Thymus (tissue), 14 donors: ENCODE measurements around the gene CD300LD. TPM values are rescaled to one million over a fixed set of nuclear protein-coding genes. Genes with fewer than 3 reads are reported as not detected.
"Not testable (repeated sequence)": the region's sequence is repeated elsewhere in the genome, so short reads cannot be mapped to it uniquely, and the experiment has no call there.

Experiments used
- DNase-seq, 9 donors: peaks; one replicate each; pipeline ENCODE4 v3.0.0-alpha.2; 2013; ENCODE audit warnings: low spot score in 9 of 9, low read depth in 6 of 9, missing footprints in 1 of 9
- H3K27ac ChIP-seq, 2 donors: one replicate each; pipeline ENCODE4 v1.5.1; 2013; ENCODE audit warnings: control low read depth in 1 of 2, low read depth in 1 of 2, low read length in 1 of 2, mild to moderate bottlenecking in 1 of 2, moderate library complexity in 1 of 2
- H3K27me3 ChIP-seq, 2 donors: one replicate each; pipeline ENCODE4 v1.5.1; 2013; ENCODE audit warnings: low read length in 1 of 2; ENCODE audit not compliant: control insufficient read depth in 2 of 2, insufficient read depth in 1 of 2
- H3K36me3 ChIP-seq, 2 donors: one replicate each; pipeline ENCODE4 v1.5.1; 2013; ENCODE audit warnings: low read length in 1 of 2, mild to moderate bottlenecking in 1 of 2, moderate library complexity in 1 of 2; ENCODE audit not compliant: control insufficient read depth in 2 of 2, insufficient read depth in 2 of 2
- H3K4me1 ChIP-seq, 2 donors: one replicate each; pipeline ENCODE4 v1.5.1; 2013; ENCODE audit warnings: low read length in 2 of 2; ENCODE audit not compliant: control insufficient read depth in 2 of 2, insufficient read depth in 2 of 2
- H3K4me3 ChIP-seq, 2 donors: one replicate each; pipeline ENCODE4 v1.5.1; 2013; ENCODE audit warnings: low read length in 2 of 2, control low read depth in 1 of 2, mild to moderate bottlenecking in 1 of 2
- H3K9me3 ChIP-seq, 2 donors: one replicate each; pipeline ENCODE4 v1.5.1; 2013; ENCODE audit warnings: low read length in 1 of 2, mild to moderate bottlenecking in 1 of 2; ENCODE audit not compliant: control insufficient read depth in 2 of 2, insufficient read depth in 1 of 2
- WGBS: extraction: QIAGEN DNeasy Blood & Tissue Kit; methylation state at CpG from one replicate; pipeline ENCODE4 v1.1.7; 2013; 5-methylcytosine and 5-hydroxymethylcytosine counted together
- long read RNA-seq, 10 donors: transcript quantifications; one replicate each; lab custom pipeline, GENCODE V29; 2026
- polyA plus RNA-seq: library from polyadenylated mRNA; stranded (reverse); fragments of 200-250 nt; gene quantifications from one replicate; pipeline ENCODE4 v1.2.3, GENCODE V29; 2013
- total RNA-seq: library from RNA; stranded (reverse); fragments of 120-200 nt; gene quantifications from one replicate; pipeline ENCODE4 v1.2.4, GENCODE V29; 2013
- donor health status: healthy.

The CD300LD gene
- total RNA-seq, result not detected
- polyA plus RNA-seq, result 0.16 TPM
- long read RNA-seq, donor 1, result 0 reads
- long read RNA-seq, donor 2, result 0 reads
- long read RNA-seq, donor 3, result 0 reads
- long read RNA-seq, donor 4, result 0 reads
- long read RNA-seq, donor 5, result 0 reads
- long read RNA-seq, donor 6, result 0 reads
- long read RNA-seq, donor 7, result 0 reads
- long read RNA-seq, donor 8, result 0 reads
- long read RNA-seq, donor 9, result 0 reads
- long read RNA-seq, donor 10, result 0 reads

DNA sequence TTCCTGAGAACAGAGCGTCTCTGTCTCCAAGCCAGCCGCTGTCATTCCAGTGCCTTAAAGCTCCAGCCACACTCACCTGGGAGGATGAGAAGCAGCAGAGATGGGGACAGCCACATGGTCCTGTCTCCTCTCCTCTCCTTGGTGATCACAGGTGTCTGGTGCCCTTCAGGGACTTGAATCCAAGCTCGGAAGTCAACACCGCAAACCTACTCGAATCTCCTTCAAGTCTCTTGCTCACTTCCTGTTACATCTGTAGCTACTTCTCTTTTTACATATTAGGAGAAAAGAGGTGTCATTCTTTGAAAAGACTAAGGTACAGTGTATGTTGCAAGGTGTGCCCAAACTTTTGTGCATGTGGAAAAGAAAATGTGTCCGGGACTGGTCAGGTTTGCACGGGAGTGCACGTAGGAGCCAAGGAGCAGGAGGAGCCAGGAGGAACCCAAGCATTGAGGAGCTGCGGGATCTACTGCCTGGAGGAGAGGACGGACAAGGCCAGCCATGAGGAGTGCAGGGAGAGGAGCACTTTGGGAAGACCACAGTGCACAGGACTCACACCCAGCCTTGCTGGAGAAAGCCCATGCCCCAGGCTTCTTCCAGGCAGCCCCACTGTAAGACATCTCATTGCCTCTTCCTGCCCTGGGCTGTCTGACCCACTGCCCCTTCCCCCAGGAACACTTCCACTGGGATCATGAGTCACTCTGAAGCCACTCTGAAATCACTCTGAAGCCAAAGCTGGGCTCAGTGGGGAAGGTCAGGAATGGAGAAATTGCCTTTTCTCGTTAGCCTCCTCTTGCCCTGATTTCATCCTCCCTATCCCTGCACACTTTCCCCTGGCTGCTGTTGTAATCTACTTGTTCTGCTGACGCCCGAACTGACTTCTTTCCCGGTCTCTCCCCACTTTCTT is at the start of gene CD300LD:
Gene CD300LD (minus strand): TSS at position 197 of the 904 bp plus-strand sequence. CDS start 81 bp downstream, at position 116.
- Histone ChIP-seq H3K36me3 (no peaks in the 10 kb centered on the region), H3K27me3 (no peaks in the 10 kb centered on the region), H3K27ac (no peak within 1 kb of the TSS), H3K4me1 (peaks cover 0 to 6% of the 10 kb centered on the region in 2 donors), H3K4me3 (no peak within 1 kb of the TSS), H3K9me3 (no peaks in the 10 kb centered on the region)
- DNase-seq, result peak in 1 of 9 donors; percentile 37
- WGBS, result 60% methylated on average over 14 of the region's 14 CpGs

DNA sequence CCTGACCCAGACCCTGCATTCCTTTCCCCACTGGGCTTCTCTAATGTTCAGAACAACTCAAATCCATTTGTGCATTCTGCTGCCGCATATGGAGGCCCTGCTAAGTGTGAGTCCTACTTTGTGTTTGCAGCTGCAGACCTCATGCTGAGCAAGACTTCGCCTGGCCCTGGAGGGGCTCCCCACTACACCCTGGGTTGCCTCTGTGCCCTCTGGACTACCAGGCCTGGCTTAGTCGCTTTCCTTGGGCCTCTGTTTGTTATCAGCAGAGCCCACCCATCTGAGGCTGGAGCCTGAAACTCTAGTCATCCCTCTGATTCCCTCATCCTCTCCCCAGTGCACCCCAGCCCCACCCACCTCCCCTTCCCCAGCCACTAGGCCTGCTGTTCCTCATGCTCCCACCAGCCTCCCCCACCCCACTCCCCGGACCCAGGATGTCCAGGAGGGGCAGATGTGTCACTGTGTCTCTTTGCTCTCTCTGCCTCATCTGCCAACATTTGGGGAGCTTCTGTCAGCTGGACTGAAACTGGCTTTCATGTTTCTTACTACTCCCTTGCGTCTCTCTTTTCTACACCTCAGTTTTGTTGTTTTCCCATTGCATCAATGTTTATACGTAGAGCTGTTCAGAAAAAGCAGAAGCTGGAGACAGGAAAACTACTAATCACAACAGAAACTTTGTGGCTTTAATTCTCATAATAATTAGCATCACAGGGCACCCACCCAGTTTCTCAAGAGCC is 49.3 kb upstream of the CD300LD start:
- Histone ChIP-seq H3K27ac (no peak overlapping the region), H3K27me3 (no peaks in the 10 kb centered on the region)

DNA sequence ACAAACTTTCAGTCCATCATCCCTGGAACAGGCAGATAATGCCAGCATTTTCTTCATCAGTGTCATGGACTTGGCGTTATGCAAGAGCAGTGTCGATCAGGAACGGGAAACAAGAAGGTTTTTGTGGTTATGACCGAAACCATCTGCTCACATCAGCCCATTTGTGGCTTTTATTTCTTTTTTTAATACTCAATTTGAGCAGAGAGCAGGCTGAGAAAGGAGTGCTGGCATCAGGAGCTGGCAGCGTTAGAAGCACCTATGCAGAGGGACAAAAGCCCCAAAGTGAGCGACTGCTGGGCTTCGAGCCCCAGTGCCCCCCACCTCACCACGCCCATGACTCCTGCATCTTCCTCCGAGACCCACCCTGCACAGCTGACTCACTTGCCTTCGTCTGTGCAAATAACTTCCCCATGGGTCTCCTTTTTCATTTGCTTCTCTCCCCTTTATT is 47.6 kb upstream of the CD300LD start:
- no peaks in the 10 kb centered on the region for H3K9me3 ChIP-seq
- no peak overlapping the region for H3K27ac ChIP-seq
- peak in 1 of 9 donors; percentile 22 for DNase-seq
- H3K4me1 ChIP-seq, result peaks cover 0 to 4% of the 10 kb centered on the region in 2 donors
- 5% methylated on average over 10 of the region's 10 CpGs for WGBS
- no peaks in the 10 kb centered on the region for H3K36me3 ChIP-seq
- H3K27me3 ChIP-seq, result no peaks in the 10 kb centered on the region
- H3K4me3 ChIP-seq, result no peak overlapping the region

More for the DNA sequence above, 49.3 kb upstream of the CD300LD start:
- Histone ChIP-seq H3K4me3 (no peak overlapping the region), H3K36me3 (no peaks in the 10 kb centered on the region), H3K9me3 (no peaks in the 10 kb centered on the region), H3K4me1 (no peaks in the 10 kb centered on the region)
- no peak for DNase-seq
- WGBS, result 67% methylated on average over 6 of the region's 6 CpGs

DNA sequence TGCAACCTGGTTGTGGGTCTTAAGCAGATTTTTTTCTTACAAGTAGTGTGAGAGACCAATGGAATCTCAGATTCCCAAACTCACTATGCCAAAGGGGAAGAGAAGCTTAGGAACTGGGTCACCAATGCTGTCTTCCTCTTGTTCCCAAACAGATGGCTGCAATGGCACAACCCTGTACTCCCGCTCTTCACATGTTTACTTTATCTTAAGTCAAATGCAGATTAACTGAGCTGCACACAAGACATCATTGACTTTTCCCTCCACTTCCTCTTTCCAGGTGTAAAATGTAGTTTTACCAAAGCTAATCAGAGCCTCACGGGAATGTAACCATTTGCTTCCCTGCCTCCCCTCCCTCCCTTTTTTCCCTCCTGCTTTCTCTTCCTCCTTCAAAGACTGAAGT is 45.8 kb upstream of the CD300LD start:
- Histone ChIP-seq H3K36me3 (no peaks in the 10 kb centered on the region), H3K27me3 (no peaks in the 10 kb centered on the region), H3K4me1 (peaks cover 0 to 9% of the 10 kb centered on the region in 2 donors), H3K4me3 (no peak overlapping the region), H3K27ac (no peak overlapping the region), H3K9me3 (no peaks in the 10 kb centered on the region)
- no peak for DNase-seq
- WGBS, result 86% methylated on average over 2 of the region's 2 CpGs

DNA sequence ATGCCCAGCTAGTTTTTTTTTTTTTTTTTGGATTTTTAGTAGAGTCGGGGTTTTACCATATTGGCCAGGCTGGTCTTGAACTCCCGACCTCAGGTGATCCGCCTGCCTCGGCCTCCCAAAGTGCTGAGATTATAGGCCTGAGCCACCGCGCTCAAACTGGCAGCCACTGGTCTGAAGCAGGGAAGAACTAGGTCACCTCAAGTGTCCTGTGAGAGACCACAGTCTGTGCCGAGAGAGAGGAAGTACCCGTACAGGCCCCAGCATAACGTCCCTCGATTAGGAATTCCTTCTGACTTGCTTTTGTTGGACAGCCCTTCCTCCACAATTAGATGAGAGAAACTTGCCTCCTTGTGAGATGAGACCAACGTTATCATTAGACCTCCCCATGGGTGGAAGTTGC is 45.2 kb upstream of the CD300LD start:
- no peak overlapping the region for H3K27ac ChIP-seq
- H3K27me3 ChIP-seq, result no peaks in the 10 kb centered on the region
- H3K36me3 ChIP-seq, result no peaks in the 10 kb centered on the region
- peaks cover 0 to 12% of the 10 kb centered on the region in 2 donors for H3K4me1 ChIP-seq
- H3K9me3 ChIP-seq, result no peaks in the 10 kb centered on the region
- DNase-seq, result no peak
- 54% methylated on average over 11 of the region's 11 CpGs for WGBS
- no peak overlapping the region for H3K4me3 ChIP-seq

DNA sequence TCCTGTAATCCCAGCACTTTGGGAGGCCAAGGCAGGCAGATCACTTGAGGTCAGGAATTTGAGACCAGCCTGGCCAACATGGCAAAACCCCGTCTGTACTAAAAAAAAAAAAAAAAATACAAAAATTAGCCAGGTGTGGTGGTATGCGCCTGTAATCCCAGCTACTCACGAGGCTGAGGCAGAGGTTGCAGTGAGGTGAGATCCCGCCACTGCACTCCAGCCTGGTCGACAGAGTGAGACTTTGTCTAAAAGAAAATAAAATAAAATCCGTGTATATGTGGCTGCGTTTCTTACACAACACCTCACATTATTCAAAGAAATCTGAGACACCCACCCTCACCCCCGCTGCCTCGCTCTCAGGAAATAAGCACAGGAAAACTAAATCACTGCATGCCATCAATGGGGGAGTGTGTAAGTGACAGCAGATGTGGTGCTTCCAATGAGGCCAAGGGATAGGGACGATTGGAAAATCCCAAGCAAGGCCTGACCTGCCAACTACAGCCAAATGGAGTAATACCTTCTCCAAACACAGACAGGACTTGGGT is 44.5 kb upstream of the CD300LD start:
- H3K27me3 ChIP-seq, H3K4me3 ChIP-seq, H3K36me3 ChIP-seq, H3K9me3 ChIP-seq, H3K27ac ChIP-seq, DNase-seq: not testable (repeated sequence)
- 85% methylated on average over 10 of the region's 10 CpGs for WGBS
- H3K4me1 ChIP-seq, result peaks cover 0 to 12% of the 10 kb centered on the region in 2 donors

DNA sequence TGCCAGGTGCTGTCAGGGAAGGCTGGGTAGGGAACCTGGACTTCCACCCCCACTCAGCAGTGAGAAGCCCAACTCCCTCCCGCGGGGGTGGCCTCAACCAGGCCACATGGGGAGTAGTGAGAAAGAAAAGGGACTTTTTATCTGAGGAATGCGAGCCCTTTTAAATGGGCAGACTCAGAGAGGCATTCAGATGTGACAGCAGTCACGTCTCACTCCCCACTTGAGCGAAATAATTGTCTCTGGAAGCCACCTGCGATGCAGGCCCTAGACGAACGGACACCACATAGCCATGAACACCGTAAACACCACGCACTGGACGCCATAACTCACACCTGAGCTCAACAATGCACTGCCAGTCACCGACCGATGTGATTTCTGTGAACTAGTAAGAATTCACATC is 43.3 kb upstream of the CD300LD start:
- 84% methylated on average over 13 of the region's 13 CpGs for WGBS
- Histone ChIP-seq H3K27me3 (no peaks in the 10 kb centered on the region), H3K4me1 (peaks cover 0 to 12% of the 10 kb centered on the region in 2 donors)

DNA sequence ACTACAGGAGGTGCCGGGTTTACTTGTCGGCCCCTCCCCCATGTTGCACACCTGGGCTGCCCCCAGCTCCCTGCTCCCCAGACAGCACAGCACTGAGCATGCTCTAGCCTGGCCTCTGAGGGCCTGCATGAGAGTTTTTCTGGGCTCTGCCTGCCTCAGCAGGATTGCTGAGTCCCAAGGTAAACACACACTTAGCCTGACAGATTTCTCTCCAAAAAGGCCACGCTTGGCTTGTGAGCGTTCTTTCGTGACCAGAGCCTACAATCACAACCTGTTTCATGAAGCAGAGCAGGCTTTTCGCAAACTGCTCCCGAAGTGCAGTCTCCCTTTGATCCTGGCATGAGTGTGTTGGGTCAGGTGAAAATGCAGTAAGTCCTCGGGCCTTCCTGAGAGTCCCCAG is 41.2 kb upstream of the CD300LD start:
- peak in 2 of 9 donors; percentile 13 to 29 for DNase-seq
- H3K4me1 ChIP-seq, result peaks cover 0 to 12% of the 10 kb centered on the region in 2 donors
- no peaks in the 10 kb centered on the region for H3K9me3 ChIP-seq
- H3K36me3 ChIP-seq, result no peaks in the 10 kb centered on the region
- H3K4me3 ChIP-seq, result no peak overlapping the region
- H3K27ac ChIP-seq, result peak overlapping the region in 1 of 2 donors; percentile 6
- no peaks in the 10 kb centered on the region for H3K27me3 ChIP-seq
- 91% methylated on average over 8 of the region's 8 CpGs for WGBS

More for the DNA sequence above, 43.3 kb upstream of the CD300LD start:
- peak overlapping the region in 1 of 2 donors; percentile 55 for H3K27ac ChIP-seq
- H3K36me3 ChIP-seq, result no peaks in the 10 kb centered on the region
- DNase-seq, result peak in 1 of 9 donors; percentile 28
- H3K9me3 ChIP-seq, result no peaks in the 10 kb centered on the region
- no peak overlapping the region for H3K4me3 ChIP-seq
